Gastroesophageal sphincter (tissue), 3 donors: ENCODE data around the gene SLC52A1.

Source experiments
- CTCF ChIP-seq, 4 experiments: fragments of 200-600 bp in 2 of 4; fragments of 450-650 bp in 2 of 4; sonication (generic) in 1 of 4; IDR thresholded peaks; one replicate each; pipeline ENCODE4 v1.5.1; 2017 to 2019; ENCODE audit warnings: antibody characterized with exemption in 4 of 4, mild to moderate bottlenecking in 2 of 4, moderate library complexity in 2 of 4
- POLR2A ChIP-seq, 2 donors: fragments of 450-650 bp; IDR thresholded peaks; one replicate each; pipeline ENCODE4 v1.6.1; 2017; ENCODE audit warnings: antibody characterized with exemption in 2 of 2, mild to moderate bottlenecking in 2 of 2, moderate library complexity in 1 of 2
- POLR2AphosphoS5 ChIP-seq: sonication (generic); formaldehyde crosslinking; IDR thresholded peaks from one replicate; pipeline ENCODE4 v1.6.1; 2017; ENCODE audit warnings: antibody characterized with exemption

GRCh38 chr17:5014357-5014756 lies 20.9 kb downstream of the SLC52A1 start:
- TF ChIP-seq POLR2AphosphoS5, result no peak
- no peak for TF ChIP-seq CTCF (IDR thresholded peaks at IDR 0.05)
- no peak for TF ChIP-seq POLR2A (IDR thresholded peaks at IDR 0.05)
